K562 (cell line): ENCODE measurements around the gene CCL2. TPM values are rescaled to one million over a fixed set of nuclear protein-coding genes. Genes with fewer than 3 reads are reported as not detected.

Experiments
- ATAC-seq: fragments of 200-7000 bp; cut with Tn5 transposase; 3 replicates; pipeline ENCODE4 v1.9.1; 2020; ENCODE audit warnings: moderate library complexity
- BruUV-seq: library from RNA; stranded (reverse); fragments of 400-500 nt; replicated peaks from 2 replicates; lab custom pipeline; 2021; lab: Mats Ljungman, UMichigan
- CTCF ChIA-PET: fragments of 300-600 bp; formaldehyde crosslinking; extraction: SDS; loops from one replicate; lab custom pipeline; 2021; ENCODE audit warnings: low intra/inter-chr PET ratio; lab: Yijun Ruan, JAX
- POLR2A ChIA-PET: fragments of 300-600, 350-650 bp; sonication (Branson Sonifier 250); formaldehyde crosslinking; extraction: SDS; loops from one replicate; lab custom pipeline; 2021; ENCODE audit warnings: antibody characterized with exemption, inconsistent platforms; lab: Yijun Ruan, JAX
- DNase-seq, 4 experiments: peaks; one replicate each; pipeline versions ENCODE4 v3.0.0 to v3.0.0-alpha.2; 2011 to 2018; ENCODE audit warnings: low spot score in 3 of 4, mixed read lengths in 3 of 4; ENCODE audit errors: extremely low read depth in 1 of 4
- FAIRE-seq: peaks from 2 replicates; lab custom pipeline; 2011; peaks lifted over from hg19 to GRCh38; lab: Jason Lieb, UNC
- H2AFZ ChIP-seq: 2 replicates; pipeline ENCODE4 v1.6.0; 2011; ENCODE audit warnings: low read depth, low read length, control low read depth, inconsistent platforms
- H3K27ac ChIP-seq: fragments of 200-600 bp; 3 replicates; pipeline ENCODE4 v1.8.0; 2011; ENCODE audit warnings: low read depth, mild to moderate bottlenecking, control low read depth, inconsistent platforms, low read length, moderate library complexity, mixed read lengths; ENCODE audit errors: extremely low read depth
- H3K27me3 ChIP-seq, 2 experiments: fragments of 300-600 bp in 1 of 2; 2 replicates in 1 of 2; 3 replicates in 1 of 2; pipeline versions ENCODE4 v1.6.0 to v1.8.0; 2011; ENCODE audit warnings: inconsistent platforms in 2 of 2, low read length in 2 of 2, mild to moderate bottlenecking in 1 of 2, mixed read lengths in 1 of 2, moderate library complexity in 1 of 2; ENCODE audit not compliant: control insufficient read depth in 2 of 2, insufficient read depth in 2 of 2
- H3K36me3 ChIP-seq: fragments of 300-600 bp; 3 replicates; pipeline ENCODE4 v1.8.0; 2011; ENCODE audit warnings: mild to moderate bottlenecking, low read length, inconsistent platforms; ENCODE audit not compliant: control insufficient read depth, insufficient read depth
- H3K4me1 ChIP-seq, 2 experiments: fragments of 200-600 bp in 1 of 2; replicated peaks in 1 of 2; 2 replicates in 1 of 2; 3 replicates in 1 of 2; pipeline versions ENCODE4 v1.5.1 to v1.8.0; 2011; ENCODE audit warnings: inconsistent platforms in 2 of 2, low read length in 2 of 2, mild to moderate bottlenecking in 1 of 2, mixed read lengths in 1 of 2, moderate library complexity in 1 of 2; ENCODE audit not compliant: control insufficient read depth in 2 of 2, insufficient read depth in 2 of 2
- H3K4me2 ChIP-seq: 2 replicates; pipeline ENCODE4 v1.6.1; 2011; ENCODE audit warnings: low read length, control low read depth, inconsistent platforms, mixed read lengths; ENCODE audit not compliant: insufficient read depth
- H3K4me3 ChIP-seq: fragments of 200-600 bp; sonication (generic), shearing (Covaris generic); 2 replicates; pipeline ENCODE4 v1.5.1; 2016; ENCODE audit warnings: control low read depth, inconsistent platforms
- H3K79me2 ChIP-seq: fragments of 200-600 bp; 3 replicates; pipeline ENCODE4 v1.8.0; 2011; ENCODE audit warnings: low read length, inconsistent platforms; ENCODE audit not compliant: control insufficient read depth, insufficient read depth
- H3K9ac ChIP-seq, 2 experiments: 2 replicates each; pipeline versions ENCODE4 v1.6.0 to v1.6.1; 2011; ENCODE audit warnings: low read depth in 2 of 2, low read length in 2 of 2, control low read depth in 1 of 2, inconsistent platforms in 1 of 2, mild to moderate bottlenecking in 1 of 2, mixed read lengths in 1 of 2; ENCODE audit not compliant: insufficient read depth in 1 of 2
- H3K9me1 ChIP-seq: one replicate; pipeline ENCODE4 v1.6.0; 2011; ENCODE audit warnings: inconsistent platforms, mild to moderate bottlenecking, low read length, moderate library complexity; ENCODE audit not compliant: control insufficient read depth, insufficient read depth
- H3K9me3 ChIP-seq: replicated peaks from 2 replicates; pipeline ENCODE4 v1.5.1; 2011; ENCODE audit warnings: low read depth, low read length, inconsistent platforms; ENCODE audit not compliant: control insufficient read depth, insufficient read depth
- H4K20me1 ChIP-seq: replicated peaks from 2 replicates; pipeline ENCODE4 v1.6.1; 2011; ENCODE audit warnings: low read length, inconsistent platforms, mixed read lengths; ENCODE audit not compliant: control insufficient read depth, insufficient read depth
- CREB1 ChIP-seq, 2 experiments: sonication (generic) in 1 of 2; formaldehyde crosslinking in 1 of 2; IDR thresholded peaks; 2 replicates each; pipeline versions ENCODE4 v1.6.1 to v1.8.0; 2012 to 2022; ENCODE audit warnings: inconsistent platforms in 1 of 2, mild to moderate bottlenecking in 1 of 2, missing genetic modification reagents in 1 of 2, moderate library complexity in 1 of 2
- HNRNPL ChIP-seq: fragments of 200-400 bp; formaldehyde crosslinking; IDR thresholded peaks from 2 replicates; pipeline ENCODE4 v1.6.1; 2017; ENCODE audit warnings: low read depth, mild to moderate bottlenecking, low read length
- KDM1A ChIP-seq, 2 experiments: fragments of 450-650 bp; IDR thresholded peaks; 2 replicates each; pipeline ENCODE4 v1.6.1; 2016; ENCODE audit warnings: mild to moderate bottlenecking in 2 of 2
- KLF16 ChIP-seq: IDR thresholded peaks from 2 replicates; pipeline ENCODE4 v1.6.1; 2016; ENCODE audit warnings: antibody characterized with exemption
- MAZ ChIP-seq, 2 experiments: fragments of 450-650 bp in 1 of 2; sonication (generic) in 1 of 2; formaldehyde crosslinking; IDR thresholded peaks in 1 of 2; conservative IDR thresholded peaks in 1 of 2; 2 replicates each; pipeline versions ENCODE4 v1.4.0 to v1.5.0; 2020; ENCODE audit warnings: mild to moderate bottlenecking in 1 of 2, missing genetic modification reagents in 1 of 2
- MCM3 ChIP-seq: fragments of 450-650 bp; IDR thresholded peaks from 2 replicates; pipeline ENCODE4 v1.6.1; 2016
- PHF20 ChIP-seq: fragments of 450-650 bp; IDR thresholded peaks from 2 replicates; pipeline ENCODE4 v1.6.1; 2018; ENCODE audit not compliant: partially characterized antibody
- SMARCA4 ChIP-seq: fragments of 450-650 bp; IDR thresholded peaks from 2 replicates; pipeline ENCODE4 v1.6.1; 2016
- STAT5A ChIP-seq: IDR thresholded peaks from 2 replicates; pipeline ENCODE4 v1.6.1; 2012; ENCODE audit warnings: low read length, inconsistent platforms, borderline replicate concordance
- ZC3H11A ChIP-seq: IDR thresholded peaks from 2 replicates; pipeline ENCODE4 v1.6.1; 2012; ENCODE audit warnings: low read depth, low read length, improper control_type of control experiment
- ZNF584 ChIP-seq: fragments of 200-800 bp; sonication (Bioruptor generic); IDR thresholded peaks from 2 replicates; pipeline ENCODE4 v1.6.1; 2016; ENCODE audit warnings: low read depth, mild to moderate bottlenecking, missing genetic modification characterization, missing compliant biosample characterization
- WGBS: fragments of 100-300 bp; shearing (Covaris generic); methylation state at CpG from one replicate; pipeline ENCODE4 v1.1.6; 2016; ENCODE audit warnings: low coverage, mixed read lengths; ENCODE audit not compliant: insufficient coverage; ENCODE audit errors: missing lambda C conversion rate; 5-methylcytosine and 5-hydroxymethylcytosine counted together
- in situ Hi-C: fragments of 300-500 bp; cut with MboI; formaldehyde crosslinking; loops from 4 replicates; pipeline ENCODE4 v1.15.0; 2018; ENCODE audit warnings: inconsistent platforms, mixed read lengths
- intact Hi-C: fragments of 100-400 bp; cut with micrococcal nuclease; formaldehyde crosslinking; loops from 2 replicates; pipeline ENCODE4 v1.14.2; 2022
- polyA plus RNA-seq, 8 experiments: library from polyadenylated mRNA; depleted of rRNA in 4 of 8; stranded (reverse) in 5 of 8; unstranded in 3 of 8; fragments of >200 nt; fragmentation: Nextera tagmentation in 2 of 8; fragmentation: Illumina TruSeq in 1 of 8; extraction: Ambion mirVana in 2 of 8; extraction: Trizol in 1 of 8; gene quantifications; 2 replicates each; pipeline versions ENCODE4 v1.2.1 to v1.2.3, GENCODE V29; 2011 to 2014; ENCODE audit warnings: inconsistent platforms in 1 of 8, missing spikeins in 1 of 8
- total RNA-seq, 7 experiments: library from RNA; depleted of rRNA in 6 of 7; stranded (reverse); fragments of >200 nt in 6 of 7; fragmentation: Illumina TruSeq in 2 of 7; extraction: Trizol in 2 of 7; gene quantifications; 2 replicates each; pipeline versions ENCODE4 v1.2.1 to v1.2.3, GENCODE V29; 2011 to 2021; ENCODE audit warnings: low replicate concordance in 1 of 7
- TF ChIP-seq, protein P1 (sequence below): IDR thresholded peaks from 2 replicates; pipeline ENCODE4 v1.6.1; 2011; ENCODE audit warnings: borderline replicate concordance, low read depth, mild to moderate bottlenecking, moderate library complexity, low read length; ENCODE audit not compliant: insufficient read depth, poor library complexity, severe bottlenecking

Gene CCL2
- total and polyA plus RNA-seq, 9 of the 15 experiments (the other 6 are each of a cell fraction or from before 2014, with no cell fraction given): 0.54 to 5.4 (median 0.88) TPM

DNA sequence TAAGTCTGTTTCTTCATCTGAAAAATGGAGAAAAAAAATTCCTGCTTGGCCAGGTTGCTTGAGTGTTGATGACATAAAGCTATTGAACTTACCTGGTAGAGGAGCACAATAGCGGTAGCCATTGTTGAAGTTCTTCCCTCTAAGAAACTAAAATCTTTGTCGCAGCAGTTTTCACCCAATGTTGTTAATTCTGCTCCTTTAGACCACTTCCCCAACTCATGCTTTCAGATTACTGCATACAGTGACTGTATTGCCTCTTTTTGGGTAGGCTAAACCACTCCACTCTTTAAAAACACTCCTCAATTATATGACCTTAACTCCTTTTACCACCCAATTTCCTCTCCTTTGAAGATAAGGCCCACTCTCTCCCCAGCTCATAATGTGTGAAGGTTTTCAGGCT lies 35.7 kb upstream of the CCL2 start:
- POLR2A ChIA-PET: interaction anchor here (0.6 kb wide), 1 partner anchor 1137 kb away, joined by 3 read pairs; no protein-coding TSS in a partner anchor
- Histone ChIP-seq H3K9me3 (no peaks in the 10 kb centered on the region), H3K27me3 (no peaks in the 10 kb centered on the region), H3K4me3 (no peak overlapping the region), H2AFZ (no peak overlapping the region), H4K20me1 (no peaks in the 10 kb centered on the region), H3K79me2 (no peaks in the 10 kb centered on the region), H3K9me1 (no peaks in the 10 kb centered on the region), H3K4me2 (no peak overlapping the region), H3K9ac (no peak overlapping the region), H3K27ac (no peak overlapping the region), H3K36me3 (no peaks in the 10 kb centered on the region)
- intact Hi-C loops: no loop called here
- in situ Hi-C loops: no loop called here
- 0% methylated on average over 2 of the region's 2 CpGs for WGBS
- ATAC-seq: no peak
- no peak for DNase-seq
- no peak for TF ChIP-seq ZC3H11A
- TF ChIP-seq MCM3: no peak
- TF ChIP-seq STAT5A: no peak
- TF ChIP-seq MAZ (CRISPR knock-in tag; conservative IDR thresholded peaks at IDR 0.05 in 1 of 2, IDR thresholded peaks at IDR 0.05 in 1 of 2): no peak
- TF ChIP-seq ZNF584 (CRISPR knock-in tag): no peak
- no peak for TF ChIP-seq KDM1A (IDR thresholded peaks at IDR 0.05)
- TF ChIP-seq SMARCA4: no peak
- TF ChIP-seq, protein P1, sequence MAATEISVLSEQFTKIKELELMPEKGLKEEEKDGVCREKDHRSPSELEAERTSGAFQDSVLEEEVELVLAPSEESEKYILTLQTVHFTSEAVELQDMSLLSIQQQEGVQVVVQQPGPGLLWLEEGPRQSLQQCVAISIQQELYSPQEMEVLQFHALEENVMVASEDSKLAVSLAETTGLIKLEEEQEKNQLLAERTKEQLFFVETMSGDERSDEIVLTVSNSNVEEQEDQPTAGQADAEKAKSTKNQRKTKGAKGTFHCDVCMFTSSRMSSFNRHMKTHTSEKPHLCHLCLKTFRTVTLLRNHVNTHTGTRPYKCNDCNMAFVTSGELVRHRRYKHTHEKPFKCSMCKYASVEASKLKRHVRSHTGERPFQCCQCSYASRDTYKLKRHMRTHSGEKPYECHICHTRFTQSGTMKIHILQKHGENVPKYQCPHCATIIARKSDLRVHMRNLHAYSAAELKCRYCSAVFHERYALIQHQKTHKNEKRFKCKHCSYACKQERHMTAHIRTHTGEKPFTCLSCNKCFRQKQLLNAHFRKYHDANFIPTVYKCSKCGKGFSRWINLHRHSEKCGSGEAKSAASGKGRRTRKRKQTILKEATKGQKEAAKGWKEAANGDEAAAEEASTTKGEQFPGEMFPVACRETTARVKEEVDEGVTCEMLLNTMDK: no peak
- TF ChIP-seq HNRNPL: no peak
- no peak for TF ChIP-seq PHF20
- TF ChIP-seq CREB1 (IDR thresholded peaks at IDR 0.05): no peak
- TF ChIP-seq CREB1 (CRISPR knock-in tag; IDR thresholded peaks at IDR 0.05): no peak
- no peak for TF ChIP-seq KLF16
- TF ChIP-seq, all 486 proteins: peak for 0
- no peaks in the 10 kb centered on the region for H3K4me1 ChIP-seq
- no peak for FAIRE-seq
- BruUV-seq: no TSS peak
- CTCF ChIA-PET: no interaction called here
